GM12878 (cell line): ENCODE measurements around the gene TMEM151A.

Experiments used
- POLR2AphosphoS2 ChIP-seq: IDR thresholded peaks from 2 replicates; pipeline ENCODE4 v1.6.1; 2011; ENCODE audit warnings: low read depth, mild to moderate bottlenecking, low read length, improper control_type of control experiment, moderate library complexity
- SMARCA5 ChIP-seq: fragments of 450-650 bp; IDR thresholded peaks from 2 replicates; pipeline ENCODE4 v1.6.1; 2017; ENCODE audit warnings: mild to moderate bottlenecking
- SP1 ChIP-seq: IDR thresholded peaks from one replicate; pipeline ENCODE4 v1.6.1; 2011; ENCODE audit warnings: low read depth, low read length
- STAT3 ChIP-seq: IDR thresholded peaks from 2 replicates; pipeline ENCODE4 v1.6.1; 2011; ENCODE audit warnings: low read depth, low read length, improper control_type of control experiment
- TAF1 ChIP-seq: IDR thresholded peaks from 2 replicates; pipeline ENCODE4 v1.6.1; 2011; ENCODE audit warnings: mild to moderate bottlenecking, low read depth, low read length, borderline replicate concordance
- TCF12 ChIP-seq: IDR thresholded peaks from 2 replicates; pipeline ENCODE4 v1.6.1; 2011; ENCODE audit warnings: low read depth, mild to moderate bottlenecking, low read length
- YY1 ChIP-seq: IDR thresholded peaks from 2 replicates; pipeline ENCODE4 v1.6.1; 2011; ENCODE audit warnings: low read depth, mild to moderate bottlenecking, low read length
- ZZZ3 ChIP-seq: IDR thresholded peaks from 2 replicates; pipeline ENCODE4 v1.6.1; 2011; ENCODE audit warnings: low read depth; ENCODE audit not compliant: control insufficient read depth, insufficient read length
- TF ChIP-seq, protein P1 (sequence below): fragments of 450-650 bp; formaldehyde crosslinking; IDR thresholded peaks from 2 replicates; pipeline ENCODE4 v1.4.0; 2020; ENCODE audit warnings: mild to moderate bottlenecking, moderate library complexity
- TF ChIP-seq, protein P2 (sequence below), 3 experiments: IDR thresholded peaks in 2 of 3; conservative IDR thresholded peaks in 1 of 3; 2 replicates each; pipeline ENCODE4 v1.5.1; 2011; ENCODE audit warnings: low read depth in 3 of 3, low read length in 3 of 3, mild to moderate bottlenecking in 3 of 3, control low read depth in 2 of 3, moderate library complexity in 2 of 3, inconsistent platforms in 1 of 3, mixed read lengths in 1 of 3; ENCODE audit not compliant: control insufficient read depth in 2 of 3, insufficient read depth in 1 of 3; ENCODE audit errors: extremely low read depth in 1 of 3
- TF ChIP-seq, protein P3 (sequence below): fragments of 150-350 bp; IDR thresholded peaks from 2 replicates; pipeline ENCODE4 v1.6.1; 2014; ENCODE audit warnings: mild to moderate bottlenecking, low read depth, low read length
- TF ChIP-seq, protein P4 (sequence below): IDR thresholded peaks from 2 replicates; pipeline ENCODE4 v1.6.1; 2011; ENCODE audit warnings: low read depth, low read length, improper control_type of control experiment, borderline replicate concordance

- TF ChIP-seq ZZZ3 (no peak), STAT3 (no peak), POLR2AphosphoS2 (no peak), YY1 (no peak), TAF1 (no peak), SMARCA5 (no peak), SP1 (no peak), TCF12 (no peak)
- TF ChIP-seq, protein P1, sequence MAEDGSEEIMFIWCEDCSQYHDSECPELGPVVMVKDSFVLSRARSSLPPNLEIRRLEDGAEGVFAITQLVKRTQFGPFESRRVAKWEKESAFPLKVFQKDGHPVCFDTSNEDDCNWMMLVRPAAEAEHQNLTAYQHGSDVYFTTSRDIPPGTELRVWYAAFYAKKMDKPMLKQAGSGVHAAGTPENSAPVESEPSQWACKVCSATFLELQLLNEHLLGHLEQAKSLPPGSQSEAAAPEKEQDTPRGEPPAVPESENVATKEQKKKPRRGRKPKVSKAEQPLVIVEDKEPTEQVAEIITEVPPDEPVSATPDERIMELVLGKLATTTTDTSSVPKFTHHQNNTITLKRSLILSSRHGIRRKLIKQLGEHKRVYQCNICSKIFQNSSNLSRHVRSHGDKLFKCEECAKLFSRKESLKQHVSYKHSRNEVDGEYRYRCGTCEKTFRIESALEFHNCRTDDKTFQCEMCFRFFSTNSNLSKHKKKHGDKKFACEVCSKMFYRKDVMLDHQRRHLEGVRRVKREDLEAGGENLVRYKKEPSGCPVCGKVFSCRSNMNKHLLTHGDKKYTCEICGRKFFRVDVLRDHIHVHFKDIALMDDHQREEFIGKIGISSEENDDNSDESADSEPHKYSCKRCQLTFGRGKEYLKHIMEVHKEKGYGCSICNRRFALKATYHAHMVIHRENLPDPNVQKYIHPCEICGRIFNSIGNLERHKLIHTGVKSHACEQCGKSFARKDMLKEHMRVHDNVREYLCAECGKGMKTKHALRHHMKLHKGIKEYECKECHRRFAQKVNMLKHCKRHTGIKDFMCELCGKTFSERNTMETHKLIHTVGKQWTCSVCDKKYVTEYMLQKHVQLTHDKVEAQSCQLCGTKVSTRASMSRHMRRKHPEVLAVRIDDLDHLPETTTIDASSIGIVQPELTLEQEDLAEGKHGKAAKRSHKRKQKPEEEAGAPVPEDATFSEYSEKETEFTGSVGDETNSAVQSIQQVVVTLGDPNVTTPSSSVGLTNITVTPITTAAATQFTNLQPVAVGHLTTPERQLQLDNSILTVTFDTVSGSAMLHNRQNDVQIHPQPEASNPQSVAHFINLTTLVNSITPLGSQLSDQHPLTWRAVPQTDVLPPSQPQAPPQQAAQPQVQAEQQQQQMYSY (CRISPR knock-in tag) = no peak
- TF ChIP-seq, protein P2, sequence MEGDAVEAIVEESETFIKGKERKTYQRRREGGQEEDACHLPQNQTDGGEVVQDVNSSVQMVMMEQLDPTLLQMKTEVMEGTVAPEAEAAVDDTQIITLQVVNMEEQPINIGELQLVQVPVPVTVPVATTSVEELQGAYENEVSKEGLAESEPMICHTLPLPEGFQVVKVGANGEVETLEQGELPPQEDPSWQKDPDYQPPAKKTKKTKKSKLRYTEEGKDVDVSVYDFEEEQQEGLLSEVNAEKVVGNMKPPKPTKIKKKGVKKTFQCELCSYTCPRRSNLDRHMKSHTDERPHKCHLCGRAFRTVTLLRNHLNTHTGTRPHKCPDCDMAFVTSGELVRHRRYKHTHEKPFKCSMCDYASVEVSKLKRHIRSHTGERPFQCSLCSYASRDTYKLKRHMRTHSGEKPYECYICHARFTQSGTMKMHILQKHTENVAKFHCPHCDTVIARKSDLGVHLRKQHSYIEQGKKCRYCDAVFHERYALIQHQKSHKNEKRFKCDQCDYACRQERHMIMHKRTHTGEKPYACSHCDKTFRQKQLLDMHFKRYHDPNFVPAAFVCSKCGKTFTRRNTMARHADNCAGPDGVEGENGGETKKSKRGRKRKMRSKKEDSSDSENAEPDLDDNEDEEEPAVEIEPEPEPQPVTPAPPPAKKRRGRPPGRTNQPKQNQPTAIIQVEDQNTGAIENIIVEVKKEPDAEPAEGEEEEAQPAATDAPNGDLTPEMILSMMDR (IDR thresholded peaks at IDR 0.05 in 2 of 3, conservative IDR thresholded peaks at IDR 0.05 in 1 of 3; ENCODE audit: control insufficient read depth in 2 of 3, extremely low read depth in 1 of 3, insufficient read depth in 1 of 3, low read depth in 3 of 3, low read length in 3 of 3) = no peak
- TF ChIP-seq, protein P3, sequence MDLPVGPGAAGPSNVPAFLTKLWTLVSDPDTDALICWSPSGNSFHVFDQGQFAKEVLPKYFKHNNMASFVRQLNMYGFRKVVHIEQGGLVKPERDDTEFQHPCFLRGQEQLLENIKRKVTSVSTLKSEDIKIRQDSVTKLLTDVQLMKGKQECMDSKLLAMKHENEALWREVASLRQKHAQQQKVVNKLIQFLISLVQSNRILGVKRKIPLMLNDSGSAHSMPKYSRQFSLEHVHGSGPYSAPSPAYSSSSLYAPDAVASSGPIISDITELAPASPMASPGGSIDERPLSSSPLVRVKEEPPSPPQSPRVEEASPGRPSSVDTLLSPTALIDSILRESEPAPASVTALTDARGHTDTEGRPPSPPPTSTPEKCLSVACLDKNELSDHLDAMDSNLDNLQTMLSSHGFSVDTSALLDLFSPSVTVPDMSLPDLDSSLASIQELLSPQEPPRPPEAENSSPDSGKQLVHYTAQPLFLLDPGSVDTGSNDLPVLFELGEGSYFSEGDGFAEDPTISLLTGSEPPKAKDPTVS = no peak
- TF ChIP-seq, protein P4, sequence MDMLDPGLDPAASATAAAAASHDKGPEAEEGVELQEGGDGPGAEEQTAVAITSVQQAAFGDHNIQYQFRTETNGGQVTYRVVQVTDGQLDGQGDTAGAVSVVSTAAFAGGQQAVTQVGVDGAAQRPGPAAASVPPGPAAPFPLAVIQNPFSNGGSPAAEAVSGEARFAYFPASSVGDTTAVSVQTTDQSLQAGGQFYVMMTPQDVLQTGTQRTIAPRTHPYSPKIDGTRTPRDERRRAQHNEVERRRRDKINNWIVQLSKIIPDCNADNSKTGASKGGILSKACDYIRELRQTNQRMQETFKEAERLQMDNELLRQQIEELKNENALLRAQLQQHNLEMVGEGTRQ = no peak
Measured at GRCh38 chr11:66341502-66342126, 49.9 kb downstream of the TMEM151A start.
